Mesodermal cell (in vitro differentiated cells): ENCODE measurements around the gene AQP1.

Experiments
- H3K27ac ChIP-seq: 2 replicates; pipeline ENCODE4 v1.7.0; 2013; ENCODE audit warnings: mild to moderate bottlenecking, low read depth, low read length, moderate library complexity; ENCODE audit not compliant: severe bottlenecking
- H3K36me3 ChIP-seq: 2 replicates; pipeline ENCODE4 v1.7.1; 2013; ENCODE audit warnings: mild to moderate bottlenecking, low read length, moderate library complexity; ENCODE audit not compliant: control insufficient read depth, insufficient read depth
- H3K4me1 ChIP-seq: one replicate; pipeline ENCODE4 v1.7.1; 2013; ENCODE audit warnings: mild to moderate bottlenecking, low read length; ENCODE audit not compliant: insufficient read depth, control insufficient read depth, poor library complexity, severe bottlenecking
- H3K4me3 ChIP-seq: 2 replicates; pipeline ENCODE4 v1.7.0; 2013; ENCODE audit warnings: low read length, control low read depth, mild to moderate bottlenecking; ENCODE audit not compliant: insufficient read depth, poor library complexity, severe bottlenecking; ENCODE audit errors: extremely low read depth
- H3K9me3 ChIP-seq: 2 replicates; pipeline ENCODE4 v1.7.1; 2013; ENCODE audit warnings: mild to moderate bottlenecking, low read length, moderate library complexity; ENCODE audit not compliant: control insufficient read depth
- WGBS, 2 experiments: methylation state at CpG; one replicate each; pipeline ENCODE4 v1.1.5; 2013; ENCODE audit warnings: missing lambda C conversion rate in 2 of 2; ENCODE audit not compliant: insufficient coverage in 2 of 2; 5-methylcytosine and 5-hydroxymethylcytosine counted together

Gene AQP1

GRCh38 chr7:30969604-30969970 lies 57.9 kb downstream of the AQP1 start:
- no peak overlapping the region for H3K4me3 ChIP-seq
- WGBS, 2 experiments: 89% methylated on average over 1 of the region's 1 CpG; no CpG with 5 or more reads in 1 of the 2 experiments
- no peaks in the 10 kb centered on the region for H3K4me1 ChIP-seq
- no peaks in the 10 kb centered on the region for H3K36me3 ChIP-seq
- H3K9me3 ChIP-seq: no peaks in the 10 kb centered on the region
- no peak overlapping the region for H3K27ac ChIP-seq

GRCh38 chr7:30970074-30970473 lies 58.4 kb downstream of the AQP1 start:
- no peaks in the 10 kb centered on the region for H3K36me3 ChIP-seq
- 90 to 93% methylated on average over 2 to 4 of the region's 5 CpGs for WGBS, 2 experiments
- H3K27ac ChIP-seq: no peak overlapping the region
- no peak overlapping the region for H3K4me3 ChIP-seq
- H3K4me1 ChIP-seq: no peaks in the 10 kb centered on the region
- no peaks in the 10 kb centered on the region for H3K9me3 ChIP-seq

- H3K36me3 ChIP-seq: no peaks in the 10 kb centered on the region
- no peaks in the 10 kb centered on the region for H3K9me3 ChIP-seq
- no peak overlapping the region for H3K27ac ChIP-seq
- no peaks in the 10 kb centered on the region for H3K4me1 ChIP-seq
- H3K4me3 ChIP-seq: no peak overlapping the region
- 52 to 83% methylated on average over 2 to 3 of the region's 6 CpGs for WGBS, 2 experiments
These were observed 59.0 kb downstream of the AQP1 start for GRCh38 chr7:30970594-30971094.

- no peaks in the 10 kb centered on the region for H3K36me3 ChIP-seq
- no peak overlapping the region for H3K4me3 ChIP-seq
- no peaks in the 10 kb centered on the region for H3K9me3 ChIP-seq
- no peaks in the 10 kb centered on the region for H3K4me1 ChIP-seq
- 61 to 76% methylated on average over 2 to 3 of the region's 3 CpGs for WGBS, 2 experiments
- no peak overlapping the region for H3K27ac ChIP-seq
These were observed 59.8 kb downstream of the AQP1 start for GRCh38 chr7:30971440-30971839.

- Histone ChIP-seq H3K9me3 (no peaks in the 10 kb centered on the region), H3K36me3 (no peaks in the 10 kb centered on the region), H3K4me3 (no peak overlapping the region), H3K27ac (no peak overlapping the region), H3K4me1 (no peaks in the 10 kb centered on the region)
- 80 to 84% methylated on average over 10 to 11 of the region's 15 CpGs for WGBS, 2 experiments
These were observed 60.3 kb downstream of the AQP1 start for GRCh38 chr7:30971840-30972563.

- Histone ChIP-seq H3K27ac (no peak overlapping the region), H3K9me3 (no peaks in the 10 kb centered on the region), H3K4me3 (no peak overlapping the region), H3K36me3 (no peaks in the 10 kb centered on the region), H3K4me1 (no peaks in the 10 kb centered on the region)
- 60 to 73% methylated on average over 3 of the region's 3 CpGs for WGBS, 2 experiments
These were observed 61.6 kb downstream of the AQP1 start for GRCh38 chr7:30973292-30973691.

GRCh38 chr7:30973791-30974604 lies 62.3 kb downstream of the AQP1 start:
- Histone ChIP-seq H3K4me1 (no peaks in the 10 kb centered on the region), H3K36me3 (no peaks in the 10 kb centered on the region), H3K27ac (no peak overlapping the region), H3K4me3 (no peak overlapping the region), H3K9me3 (no peaks in the 10 kb centered on the region)
- WGBS, 2 experiments: 85 to 94% methylated on average over 14 to 15 of the region's 18 CpGs

GRCh38 chr7:30974605-30975255 lies 63.1 kb downstream of the AQP1 start:
- no peaks in the 10 kb centered on the region for H3K4me1 ChIP-seq
- 17 to 18% methylated on average over 7 of the region's 7 CpGs for WGBS, 2 experiments
- H3K36me3 ChIP-seq: no peaks in the 10 kb centered on the region
- no peaks in the 10 kb centered on the region for H3K9me3 ChIP-seq
- H3K4me3 ChIP-seq: no peak overlapping the region
- no peak overlapping the region for H3K27ac ChIP-seq
